ENCODE data around the gene GPR157.
"Not testable (repeated sequence)": the region's sequence is repeated elsewhere in the genome, so short reads cannot be mapped to it uniquely, and the experiment has no call there.

GPR157 gene, protein sequence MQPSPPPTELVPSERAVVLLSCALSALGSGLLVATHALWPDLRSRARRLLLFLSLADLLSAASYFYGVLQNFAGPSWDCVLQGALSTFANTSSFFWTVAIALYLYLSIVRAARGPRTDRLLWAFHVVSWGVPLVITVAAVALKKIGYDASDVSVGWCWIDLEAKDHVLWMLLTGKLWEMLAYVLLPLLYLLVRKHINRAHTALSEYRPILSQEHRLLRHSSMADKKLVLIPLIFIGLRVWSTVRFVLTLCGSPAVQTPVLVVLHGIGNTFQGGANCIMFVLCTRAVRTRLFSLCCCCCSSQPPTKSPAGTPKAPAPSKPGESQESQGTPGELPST

DNA sequence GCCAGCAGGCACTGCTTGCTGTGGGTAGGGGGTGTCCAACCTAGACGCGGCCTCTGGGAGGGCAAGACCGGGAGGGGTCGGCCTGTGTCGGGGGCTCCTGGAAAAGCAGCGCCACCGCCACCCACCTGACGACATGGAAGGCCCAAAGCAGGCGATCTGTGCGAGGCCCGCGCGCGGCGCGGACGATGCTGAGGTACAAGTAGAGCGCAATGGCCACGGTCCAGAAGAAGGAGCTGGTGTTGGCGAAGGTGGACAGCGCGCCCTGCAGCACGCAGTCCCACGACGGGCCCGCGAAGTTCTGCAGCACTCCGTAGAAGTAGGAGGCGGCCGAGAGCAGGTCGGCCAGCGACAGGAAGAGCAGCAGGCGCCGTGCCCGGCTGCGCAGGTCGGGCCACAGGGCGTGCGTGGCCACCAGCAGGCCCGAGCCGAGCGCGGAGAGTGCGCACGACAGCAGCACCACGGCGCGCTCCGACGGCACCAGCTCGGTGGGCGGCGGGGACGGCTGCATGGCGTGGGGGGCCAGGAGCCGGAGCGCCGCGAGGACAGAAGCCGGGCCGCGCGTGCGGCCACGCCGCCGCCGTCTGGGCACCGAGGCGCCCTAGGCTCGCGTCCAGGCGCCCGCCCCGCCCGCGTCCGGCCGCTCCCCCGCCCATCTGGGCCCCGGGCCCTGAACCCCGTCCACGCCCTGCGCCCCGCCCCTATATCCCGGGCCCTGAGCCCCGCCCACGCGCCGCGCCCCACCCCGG is at the start of gene GPR157:
Gene GPR157, minus strand, starts transcription at position 583 of the 746 bp plus-strand sequence. Its CDS starts 75 bp downstream, at position 508.
- DNase-seq, result no peak

DNA sequence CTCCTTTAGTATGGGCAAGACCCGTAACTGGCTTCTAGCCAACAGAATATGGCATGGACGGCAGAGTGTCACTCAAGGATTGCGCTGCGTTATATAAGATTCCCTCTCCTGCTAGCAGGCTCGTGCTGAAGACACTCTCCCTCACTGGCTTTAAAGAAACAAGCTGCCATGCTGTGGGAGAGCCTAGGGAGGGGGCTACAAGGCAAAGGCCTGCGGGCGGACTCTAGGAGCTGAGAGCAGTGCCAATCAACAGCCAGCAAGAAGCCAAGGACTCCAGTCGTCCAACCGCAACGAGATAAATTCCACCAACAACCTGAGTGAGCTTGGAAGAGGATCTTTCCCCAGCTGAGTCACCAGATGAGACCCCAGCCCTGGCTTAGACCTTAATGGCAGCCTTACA is 45.9 kb upstream of the GPR157 start:
- no peak for DNase-seq

DNA sequence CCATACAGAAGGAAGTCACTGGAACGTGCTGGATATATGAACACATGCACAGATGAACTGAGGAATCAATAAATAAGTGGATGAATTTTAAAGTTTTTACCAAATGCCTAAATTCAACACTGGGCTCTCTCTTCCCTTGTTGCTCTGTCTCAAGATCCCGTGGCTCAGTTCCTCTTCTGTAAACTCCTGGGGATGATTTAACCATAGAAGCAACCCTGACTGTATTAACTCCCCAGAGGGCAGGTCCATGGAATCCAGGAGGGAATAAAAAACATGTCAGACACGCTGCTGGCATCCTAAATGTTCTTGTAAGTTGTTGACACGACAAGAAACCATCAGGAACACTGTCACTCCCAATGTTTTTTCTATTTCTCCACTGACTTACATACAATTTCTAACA is 45.3 kb upstream of the GPR157 start:
- DNase-seq, result no peak

DNA sequence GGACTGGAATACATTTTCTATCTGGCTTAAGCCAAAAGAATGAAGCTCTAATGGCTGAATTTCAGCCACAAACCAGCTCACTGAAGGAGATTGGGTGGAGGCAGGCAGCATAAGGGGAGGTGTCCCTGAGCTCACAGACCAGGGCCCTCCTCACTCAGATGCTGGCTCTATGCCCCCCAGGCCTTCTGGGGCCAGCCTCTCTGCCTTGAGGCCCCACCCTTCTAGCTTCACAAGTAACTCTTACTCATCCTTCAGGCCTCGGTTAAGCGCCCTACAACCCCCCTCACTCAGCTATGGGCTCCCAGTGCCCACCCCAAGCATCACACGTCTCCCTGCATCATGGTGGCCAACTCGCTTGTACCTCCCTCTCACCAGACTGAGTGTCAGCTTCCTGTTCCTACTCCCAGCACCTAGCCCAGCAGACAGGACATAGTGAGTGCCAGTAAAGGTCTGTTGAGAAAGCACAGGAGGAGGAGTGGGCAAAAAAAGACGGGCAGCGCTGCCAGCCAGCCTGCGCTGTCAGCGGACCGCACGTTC is 40.8 kb upstream of the GPR157 start:
- DNase-seq, result no peak

DNA sequence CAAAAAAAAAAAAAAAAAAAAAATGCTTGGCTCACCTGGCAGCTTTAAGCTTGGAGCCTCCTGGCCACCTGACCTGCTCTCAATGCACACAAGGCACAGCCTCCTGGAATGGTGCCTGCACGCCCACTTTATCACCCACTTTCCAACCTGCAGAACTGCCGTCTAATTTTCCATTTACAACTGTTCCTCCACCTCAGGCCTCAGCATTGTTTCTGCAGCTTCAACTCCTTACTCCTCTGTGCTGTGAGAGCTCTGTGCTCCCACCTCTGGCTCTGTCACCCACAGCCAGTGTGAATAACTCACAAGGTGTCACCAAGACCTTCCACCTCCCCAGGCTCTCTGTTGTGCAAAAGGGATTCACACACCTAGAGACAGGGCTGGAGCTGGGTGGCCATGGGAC is 38.7 kb upstream of the GPR157 start:
- no peak for DNase-seq

DNA sequence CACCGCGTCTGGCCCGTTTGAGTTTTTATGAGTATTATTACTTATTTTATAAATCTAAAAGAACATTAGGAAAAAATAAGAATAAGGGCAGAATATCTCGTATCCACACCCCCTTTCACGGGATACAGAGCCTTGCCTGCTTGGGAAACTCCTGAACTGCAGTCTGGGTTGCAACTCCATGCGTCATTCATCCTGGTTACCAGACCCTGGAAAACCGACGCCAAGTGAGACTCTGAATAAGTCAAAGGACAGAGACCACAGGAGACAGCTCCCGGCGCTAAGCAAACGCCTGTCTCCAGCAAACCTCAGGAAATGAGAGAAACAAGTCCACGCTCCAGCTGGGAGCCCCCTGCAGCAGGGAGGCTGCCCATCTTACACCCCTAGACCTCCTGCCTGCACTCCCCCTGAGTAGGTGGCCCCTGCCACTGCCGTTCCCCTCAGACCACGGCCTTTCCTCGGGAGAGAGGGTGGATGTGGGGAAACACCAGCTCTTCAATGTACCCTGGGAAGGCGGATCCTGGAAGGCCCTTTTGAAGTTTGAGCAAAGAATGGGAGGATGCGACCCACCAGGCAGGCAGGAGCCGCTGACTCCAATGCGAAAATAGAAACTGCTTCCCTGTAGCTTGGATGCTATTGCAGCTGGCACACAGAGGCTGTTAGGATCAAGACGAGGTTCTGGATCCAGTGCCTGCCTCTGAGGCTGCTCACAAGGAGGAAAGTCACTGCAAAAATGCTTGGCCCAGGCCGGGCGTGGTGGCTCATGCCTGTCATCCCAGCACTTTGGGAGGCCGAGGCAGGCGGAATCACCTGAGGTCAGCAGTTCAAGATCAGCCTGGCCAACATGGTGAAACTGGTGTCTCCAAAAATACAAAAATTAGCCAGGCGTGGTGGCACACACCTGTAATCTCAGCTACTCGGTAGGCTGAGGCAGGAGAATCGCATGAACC is 37.7 kb upstream of the GPR157 start:
- DNase-seq, result no peak

DNA sequence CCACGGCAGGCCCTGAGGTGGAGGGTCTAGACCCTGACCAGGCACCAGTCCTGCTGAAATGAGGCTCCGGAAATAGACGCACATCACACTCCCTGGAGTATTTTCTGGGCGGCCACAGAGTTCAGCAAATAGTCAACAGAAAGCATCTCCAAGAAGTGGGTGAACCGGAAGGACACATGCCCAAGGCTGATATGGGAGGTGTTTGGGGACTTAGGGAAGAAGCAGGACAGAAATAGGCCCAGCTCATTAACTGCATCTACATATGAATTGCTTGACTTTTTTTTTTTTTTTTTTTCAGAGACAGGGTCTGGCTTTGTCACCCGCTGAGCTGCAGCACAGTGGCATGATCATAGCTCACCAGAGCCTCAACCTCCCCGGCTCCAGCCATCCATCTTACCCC is 36.5 kb upstream of the GPR157 start:
- DNase-seq, result no peak

DNA sequence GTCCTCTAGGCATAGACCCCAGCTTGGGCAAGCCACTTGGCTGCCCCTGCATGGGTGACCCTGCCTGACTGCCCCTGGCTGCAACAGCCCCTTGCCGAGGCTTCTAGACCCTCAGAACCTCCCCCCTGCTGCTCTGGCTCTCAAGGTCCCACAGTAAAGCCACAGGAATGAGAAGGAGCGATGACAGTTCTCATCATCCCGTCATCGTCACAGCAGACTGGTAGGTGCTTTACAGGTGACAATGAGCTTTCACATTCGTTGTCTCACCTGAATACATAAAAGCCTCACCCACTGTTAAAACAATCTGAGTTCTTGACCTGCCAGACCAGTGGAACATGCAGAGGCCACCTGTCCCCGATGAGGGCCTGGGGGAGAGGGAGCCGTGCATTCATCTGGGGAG is 36.0 kb upstream of the GPR157 start:
- no peak for DNase-seq

DNA sequence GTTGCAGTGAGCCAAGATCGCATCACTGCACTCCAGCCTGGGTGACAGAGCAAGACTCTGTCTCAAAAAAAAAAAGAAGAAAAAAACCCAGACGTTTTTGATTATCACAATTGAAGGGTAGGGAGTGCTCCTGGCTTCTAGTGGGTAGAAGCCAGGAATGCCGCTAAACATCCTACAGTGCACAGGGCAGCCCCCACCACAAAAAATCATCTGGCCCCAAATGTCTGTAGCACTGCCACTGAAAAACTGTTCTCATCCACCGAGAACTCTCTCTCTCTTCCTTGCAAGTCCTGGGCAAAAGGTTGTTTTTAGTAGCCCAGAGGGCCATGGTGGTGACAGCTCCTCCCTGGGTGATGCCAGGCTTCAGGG is 35.6 kb upstream of the GPR157 start:
- DNase-seq, result no peak

DNA sequence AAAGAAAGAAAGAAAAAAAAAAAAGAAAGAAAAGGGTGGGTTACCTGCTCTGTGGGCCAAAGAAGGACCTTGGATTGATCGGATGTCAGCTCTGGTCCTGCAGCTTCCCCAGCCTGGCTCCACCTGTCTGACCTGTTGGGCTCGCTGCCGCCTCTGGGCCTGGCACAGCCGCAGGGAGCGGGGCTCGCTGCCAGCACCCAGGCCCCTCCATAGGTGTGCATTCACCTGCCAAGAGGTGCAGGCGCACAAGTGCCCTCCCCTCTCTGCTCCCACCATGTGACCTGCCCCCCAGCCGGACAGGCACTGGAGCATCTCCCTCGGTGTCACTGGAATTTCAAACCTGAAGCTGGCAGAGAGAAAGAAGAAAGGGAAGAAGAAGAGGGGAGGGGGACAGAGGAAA is 33.1 kb upstream of the GPR157 start:
- DNase-seq, result no peak

DNA sequence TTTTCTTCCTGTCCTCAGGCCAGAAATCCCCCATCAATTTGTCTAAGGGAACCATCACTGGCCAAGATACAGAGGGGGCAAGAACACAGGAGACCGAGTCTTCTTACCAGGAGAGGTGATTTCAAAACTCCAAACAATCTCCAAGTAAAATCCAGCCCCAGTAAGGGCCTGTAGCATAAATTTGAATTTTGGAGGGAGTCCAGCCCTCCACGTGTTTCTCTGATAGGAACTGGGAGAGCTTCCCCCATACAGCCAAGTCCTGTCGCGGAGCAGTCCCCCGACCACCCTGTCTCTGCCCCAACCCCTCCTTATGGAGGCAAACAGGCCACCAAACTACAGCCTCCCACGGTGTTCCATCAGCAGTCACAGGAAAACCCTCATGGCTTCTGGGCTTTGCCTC is 32.4 kb upstream of the GPR157 start:
- no peak for DNase-seq

DNA sequence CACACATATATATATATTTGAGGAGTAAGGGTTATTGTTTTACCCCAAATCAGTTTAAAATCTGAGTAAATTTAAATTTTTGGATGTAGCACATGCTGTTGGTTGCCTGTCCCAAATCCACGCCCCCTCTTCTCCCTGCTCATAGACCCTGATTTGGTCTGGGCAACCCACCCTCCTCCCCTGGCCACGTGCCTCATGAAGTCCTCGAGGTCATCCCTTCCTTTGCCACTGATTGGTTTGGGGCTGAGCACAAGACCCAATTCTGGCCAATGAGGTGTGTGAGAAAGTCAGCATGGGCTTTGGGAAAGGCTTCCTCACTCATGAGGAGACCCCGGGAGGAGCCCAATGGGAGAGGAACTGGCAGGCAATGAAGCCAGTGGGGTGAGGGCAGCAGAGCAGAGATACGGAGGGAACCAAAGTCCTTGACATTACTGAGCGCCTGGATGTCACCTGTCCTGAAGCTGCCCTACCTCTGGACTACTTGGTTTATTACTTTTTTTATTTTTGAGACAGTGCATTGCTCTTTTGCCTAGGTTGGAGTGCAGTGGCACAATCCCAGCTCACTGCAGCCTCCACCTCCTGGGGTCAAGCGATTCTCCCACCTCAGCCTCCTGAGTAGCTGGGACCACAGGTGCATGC is 31.3 kb upstream of the GPR157 start:
- no peak for DNase-seq

DNA sequence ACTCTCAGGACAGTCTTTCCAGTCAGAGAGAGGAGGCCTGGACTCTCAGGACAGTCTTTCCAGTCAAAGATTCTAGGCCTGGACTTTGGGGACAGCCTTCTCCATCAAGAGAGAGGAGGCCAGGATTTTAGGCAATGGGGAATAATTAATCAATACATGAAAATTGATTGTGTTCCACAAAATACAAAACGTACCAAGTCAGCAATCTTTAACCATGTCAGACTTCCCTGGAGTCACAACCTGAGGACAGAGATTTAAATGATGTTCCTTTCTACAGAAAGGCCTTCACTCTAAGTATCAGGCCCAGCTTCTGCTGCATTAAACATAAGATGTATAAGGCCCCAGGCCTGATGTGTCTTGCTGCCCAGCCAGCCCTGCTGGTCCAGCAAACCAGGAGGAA is 27.0 kb upstream of the GPR157 start:
- DNase-seq, result no peak

DNA sequence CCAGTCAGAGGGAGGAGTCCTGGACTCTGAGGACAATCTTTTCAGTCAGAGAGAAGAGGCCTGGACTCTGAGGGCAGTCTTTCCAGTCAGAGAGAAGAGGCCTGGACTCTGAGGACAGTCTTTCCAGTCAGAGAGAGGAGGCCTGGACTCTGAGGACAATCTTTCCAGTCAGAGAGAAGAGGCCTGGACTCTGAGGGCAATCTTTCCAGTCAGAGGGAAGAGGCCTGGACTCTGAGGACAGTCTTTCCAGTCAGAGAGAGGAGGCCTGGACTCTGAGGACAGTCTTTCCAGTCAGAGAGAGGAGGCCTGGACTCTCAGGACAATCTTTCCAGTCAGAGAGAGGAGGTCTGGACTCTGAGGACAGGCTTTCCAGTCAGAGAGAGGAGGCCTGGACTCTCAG is 26.5 kb upstream of the GPR157 start:
- not testable (repeated sequence) for DNase-seq

DNA sequence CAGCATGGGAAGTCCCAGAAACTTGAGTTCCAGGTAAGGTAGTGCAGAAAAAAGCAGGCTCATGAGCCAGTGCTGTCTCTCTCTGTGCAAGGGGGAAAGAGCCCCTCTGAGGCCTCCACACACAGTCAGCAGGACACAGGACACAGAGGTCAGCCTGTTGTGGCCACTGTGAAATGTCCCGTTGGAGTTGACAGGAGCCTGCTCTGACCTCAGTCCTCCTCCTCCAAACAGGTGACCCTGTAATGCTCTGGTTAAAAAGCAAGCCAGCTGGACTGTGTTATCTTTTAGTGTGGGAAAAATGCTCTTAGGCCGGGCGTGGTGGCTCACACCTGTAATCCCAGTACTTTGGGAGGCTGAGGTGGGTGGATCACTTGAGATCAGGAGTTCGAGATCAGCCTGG is 24.2 kb upstream of the GPR157 start:
- no peak for DNase-seq

DNA sequence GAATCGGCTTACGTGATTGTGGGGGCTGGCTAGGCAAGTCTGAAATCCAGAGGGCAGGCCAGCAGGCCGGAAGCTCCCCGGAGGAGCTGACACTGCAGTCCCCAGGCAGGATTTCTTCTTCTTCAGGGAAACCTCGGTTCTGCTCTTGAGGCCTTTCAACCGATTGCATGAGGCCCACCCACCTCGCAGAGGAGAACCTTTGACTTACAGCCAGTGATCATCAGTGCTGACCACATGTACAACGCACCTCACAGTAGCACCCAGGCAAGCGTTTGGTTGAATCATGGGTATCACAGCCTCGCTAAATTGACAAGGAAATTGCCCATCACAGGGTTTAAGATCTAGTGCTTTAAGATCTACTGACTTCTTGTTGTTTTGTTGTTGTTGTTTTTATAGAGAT is 23.6 kb upstream of the GPR157 start:
- DNase-seq, result no peak

DNA sequence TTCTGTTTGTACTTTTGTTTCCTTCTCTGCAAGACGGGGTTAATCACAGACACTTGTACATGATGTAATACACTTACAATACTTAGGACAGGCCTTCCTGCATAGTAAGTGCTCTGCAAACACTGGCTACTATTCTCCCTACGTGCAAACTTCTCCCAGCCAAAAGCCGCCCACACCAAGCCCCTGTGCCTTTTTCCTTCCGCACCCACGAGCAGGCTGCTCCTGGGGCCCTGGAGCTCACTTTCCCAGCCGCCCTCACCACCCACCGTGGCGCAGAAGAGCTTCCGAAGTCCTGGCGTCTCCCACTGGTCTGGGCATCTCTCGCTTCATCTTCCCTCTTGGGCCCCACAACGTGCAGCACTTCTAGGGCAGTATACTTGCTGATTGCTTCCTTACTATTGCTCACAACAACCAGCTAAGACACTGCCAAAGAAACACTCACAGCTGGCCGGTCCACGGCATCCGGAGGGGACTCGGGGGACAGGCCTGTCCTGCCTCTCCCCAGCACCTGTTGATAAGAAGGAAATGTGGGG is 22.5 kb upstream of the GPR157 start:
- no peak for DNase-seq

DNA sequence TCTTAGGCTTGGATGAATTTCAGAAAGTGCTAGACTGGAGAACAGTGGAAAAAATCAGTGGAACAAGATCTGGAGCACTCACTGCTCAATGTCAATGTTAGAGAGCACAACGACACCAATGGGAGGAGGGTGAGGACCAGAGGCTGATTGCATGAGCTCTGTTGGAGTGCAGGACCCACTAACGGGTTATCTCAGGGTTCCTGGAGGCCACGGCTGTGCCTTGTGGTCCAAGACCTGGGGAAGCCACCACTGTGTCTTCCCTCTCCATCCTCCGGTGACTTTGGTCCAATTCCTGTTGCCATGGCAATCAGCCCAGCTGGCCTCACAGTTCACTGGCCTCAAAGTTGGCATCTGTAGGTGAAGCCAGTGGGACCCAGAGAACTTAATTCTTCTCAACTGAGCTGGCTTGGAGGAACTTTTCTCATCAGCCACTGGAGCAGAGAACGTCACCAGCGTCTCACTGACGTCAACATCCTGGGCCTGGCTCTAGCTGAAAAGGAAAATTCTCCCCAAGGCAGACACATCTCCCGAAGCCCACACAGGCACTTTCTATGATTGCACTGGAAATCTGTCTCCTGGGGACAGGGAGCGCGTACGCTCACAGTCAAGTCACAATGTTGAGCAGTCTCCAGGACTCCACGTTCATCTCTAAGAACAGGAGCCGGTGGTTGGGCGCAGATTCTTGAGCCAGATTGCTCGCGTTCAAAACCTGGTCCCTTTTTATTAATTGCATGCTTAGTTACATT is 21.9 kb upstream of the GPR157 start:
- DNase-seq, result no peak

DNA sequence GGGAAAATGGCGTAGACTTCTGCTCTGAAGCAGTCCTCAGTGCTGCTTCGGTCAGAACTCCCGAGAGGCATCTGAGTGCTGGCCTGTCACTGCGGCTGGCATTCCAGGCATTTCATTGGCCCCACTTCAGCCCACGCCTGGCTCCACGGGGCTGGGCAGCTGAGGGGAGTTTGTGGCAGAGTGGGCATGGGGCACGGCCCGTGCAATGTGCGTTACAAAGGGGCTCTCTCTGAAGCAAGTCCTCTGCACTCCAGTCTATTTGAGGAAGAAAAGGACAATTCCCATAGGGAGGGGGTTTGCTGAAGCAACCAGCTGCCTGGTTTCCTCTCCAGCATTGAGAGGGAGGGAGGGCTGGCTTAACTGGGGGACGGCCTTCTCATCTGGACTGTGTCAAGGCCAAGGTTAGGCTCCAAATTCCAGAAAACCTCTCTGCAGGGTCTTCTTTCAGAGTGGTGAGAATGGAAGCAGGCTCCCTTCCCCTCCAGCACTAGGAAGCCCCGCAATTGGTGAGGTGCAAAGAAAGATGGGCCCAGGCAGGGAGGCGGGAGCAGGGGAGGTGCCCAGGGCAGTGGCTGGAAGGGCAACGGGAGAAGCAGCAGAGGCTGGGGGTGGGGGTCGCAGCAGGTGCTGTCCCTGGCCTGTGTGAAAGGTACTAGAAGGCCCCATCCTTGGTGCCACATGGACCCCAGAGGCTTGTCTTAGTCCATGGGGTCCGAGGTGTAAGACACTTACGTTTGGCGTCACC is 21.1 kb upstream of the GPR157 start:
- DNase-seq, result no peak

DNA sequence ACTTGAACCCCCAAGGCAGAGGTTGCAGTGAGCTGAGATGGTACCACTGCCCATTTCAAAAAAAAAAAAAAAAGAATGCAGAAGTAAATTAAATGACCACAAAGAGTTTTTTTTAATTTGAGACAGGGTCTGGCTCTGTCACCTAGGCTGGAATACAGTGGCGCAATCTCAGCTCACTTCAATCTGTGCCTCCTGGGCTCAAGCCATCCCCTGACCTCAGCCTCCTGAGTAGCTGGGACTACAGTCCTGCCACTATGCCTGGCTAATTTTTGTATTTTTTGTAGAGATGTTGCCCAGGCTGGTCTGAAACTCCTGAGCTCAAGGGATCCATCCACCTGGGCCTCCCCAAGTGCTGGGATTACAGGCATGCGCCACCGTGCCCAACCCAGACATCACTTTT is 20.2 kb upstream of the GPR157 start:
- DNase-seq, result no peak

DNA sequence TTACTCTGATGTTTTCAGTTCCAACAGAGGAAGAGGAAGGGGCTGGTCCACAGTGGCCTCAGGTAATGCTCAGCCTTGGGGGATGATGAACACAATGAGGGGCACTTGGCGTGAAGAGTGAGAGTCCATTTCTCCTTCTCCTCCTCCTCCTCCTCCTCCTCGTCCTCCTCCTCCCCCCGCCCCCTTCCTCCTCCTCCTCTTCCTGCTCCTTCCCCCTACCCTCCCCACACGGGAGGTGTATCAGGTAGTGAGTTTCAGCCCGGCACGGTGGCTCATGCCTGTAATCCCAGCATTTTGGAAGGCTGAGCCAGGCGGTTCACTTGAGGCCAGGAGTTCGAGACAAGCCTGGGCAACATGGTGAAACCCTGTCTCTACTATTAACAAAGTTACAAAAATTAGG is 17.3 kb upstream of the GPR157 start:
- no peak for DNase-seq

Measured in NCI-H524 treated with DMSO at 0.1 percent for 48 hours (cell line).